Neuron (in vitro differentiated cells): ENCODE results near the gene PCBP1.

Experiments
- H2AFZ ChIP-seq: one replicate; pipeline ENCODE4 v1.6.1; 2013; ENCODE audit warnings: low read depth, mild to moderate bottlenecking, inconsistent platforms, low read length, moderate library complexity
- H3K27me3 ChIP-seq: one replicate; pipeline ENCODE4 v1.6.1; 2013; ENCODE audit warnings: low read length; ENCODE audit not compliant: insufficient read depth
- H3K36me3 ChIP-seq: one replicate; pipeline ENCODE4 v1.6.1; 2013; ENCODE audit warnings: low read length; ENCODE audit not compliant: insufficient read depth
- H3K4me1 ChIP-seq: one replicate; pipeline ENCODE4 v1.6.1; 2013; ENCODE audit warnings: low read length; ENCODE audit not compliant: insufficient read depth
- H3K4me3 ChIP-seq: 2 replicates; pipeline ENCODE4 v1.5.1; 2013; ENCODE audit warnings: mild to moderate bottlenecking, low read length, moderate library complexity
- H3K9me3 ChIP-seq: one replicate; pipeline ENCODE4 v1.6.1; 2013; ENCODE audit warnings: low read length

Gene PCBP1

DNA sequence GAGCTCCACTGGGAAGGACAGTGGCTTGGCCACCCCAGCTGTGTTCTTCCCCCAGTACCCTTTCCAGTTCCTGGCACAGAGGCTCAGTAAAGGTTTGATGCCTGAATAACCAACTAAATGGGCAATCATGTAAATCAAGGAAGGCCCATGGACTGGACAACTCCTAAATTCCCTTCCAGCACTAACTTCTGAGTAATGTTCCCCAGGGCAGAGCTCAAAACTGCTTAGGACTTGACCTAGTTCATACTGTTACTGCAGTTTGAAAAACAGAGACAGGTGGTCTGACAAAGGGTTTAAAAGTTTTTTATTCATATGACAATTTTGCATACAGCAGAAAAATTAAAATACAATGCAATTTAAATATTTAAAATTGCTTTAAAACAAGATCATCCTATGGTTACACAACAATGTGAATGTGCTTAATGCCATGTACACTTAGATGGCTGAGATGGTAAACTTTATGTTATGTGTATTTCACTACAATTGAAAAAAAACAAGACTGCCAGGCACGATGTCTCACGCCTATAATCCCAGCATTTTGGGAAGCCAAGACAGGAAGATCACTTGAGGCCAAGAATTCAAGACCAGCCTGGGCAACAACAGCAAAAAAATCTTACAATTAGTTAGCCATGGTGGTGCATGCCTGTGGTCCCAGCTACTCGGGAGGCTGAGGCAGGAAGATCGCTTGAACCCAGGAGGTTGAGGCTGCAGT lies 26.2 kb downstream of the PCBP1 start:
- Histone ChIP-seq H3K36me3 (no peaks in the 10 kb centered on the region), H3K4me3 (no peak overlapping the region), H3K4me1 (peaks cover 11% of the 10 kb centered on the region), H2AFZ (no peak overlapping the region), H3K9me3 (no peaks in the 10 kb centered on the region), H3K27me3 (no peaks in the 10 kb centered on the region)

DNA sequence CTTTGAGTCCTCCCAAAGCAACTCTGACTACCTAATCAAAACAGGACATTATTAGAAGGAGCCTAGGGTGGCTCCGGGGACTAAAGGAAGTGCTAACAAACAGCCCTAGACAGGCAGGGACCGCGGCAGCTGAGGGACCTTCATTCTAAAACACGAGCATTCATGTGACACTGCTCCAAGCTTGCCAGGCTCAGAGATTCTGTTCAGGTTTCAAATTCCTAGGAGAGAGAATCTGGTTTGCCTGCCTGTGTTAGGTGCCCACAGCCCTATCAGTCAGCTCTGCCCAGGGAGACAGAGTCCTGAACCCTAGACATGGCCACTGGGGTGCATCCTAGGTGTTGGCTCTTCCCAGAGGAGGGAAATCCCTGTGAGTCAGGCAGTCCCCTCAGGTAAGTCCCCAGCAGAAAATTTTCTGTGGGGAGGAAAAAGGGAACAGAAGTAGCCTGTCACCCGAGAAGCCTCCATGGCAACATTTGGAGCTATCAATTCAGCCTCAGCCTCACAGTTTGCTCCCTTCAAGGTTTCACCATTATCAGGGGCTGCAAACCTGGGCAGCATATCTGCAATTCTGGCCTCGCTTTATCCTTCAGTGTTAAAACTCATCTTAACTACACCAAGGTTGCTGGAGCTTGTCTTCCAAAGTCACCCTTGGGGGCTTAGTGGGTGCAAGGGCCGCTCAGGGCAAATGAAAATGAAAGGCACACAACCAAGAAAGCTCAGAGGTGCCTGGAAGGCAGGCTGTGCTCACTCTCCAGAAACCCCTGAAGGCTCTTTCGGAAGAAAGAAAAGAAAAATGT lies 28.6 kb downstream of the PCBP1 start:
- H3K4me1 ChIP-seq = peaks cover 9% of the 10 kb centered on the region
- no peaks in the 10 kb centered on the region for H3K27me3 ChIP-seq
- H3K36me3 ChIP-seq = no peaks in the 10 kb centered on the region
- H3K9me3 ChIP-seq = no peaks in the 10 kb centered on the region
- H3K4me3 ChIP-seq = no peak overlapping the region
- no peak overlapping the region for H2AFZ ChIP-seq

DNA sequence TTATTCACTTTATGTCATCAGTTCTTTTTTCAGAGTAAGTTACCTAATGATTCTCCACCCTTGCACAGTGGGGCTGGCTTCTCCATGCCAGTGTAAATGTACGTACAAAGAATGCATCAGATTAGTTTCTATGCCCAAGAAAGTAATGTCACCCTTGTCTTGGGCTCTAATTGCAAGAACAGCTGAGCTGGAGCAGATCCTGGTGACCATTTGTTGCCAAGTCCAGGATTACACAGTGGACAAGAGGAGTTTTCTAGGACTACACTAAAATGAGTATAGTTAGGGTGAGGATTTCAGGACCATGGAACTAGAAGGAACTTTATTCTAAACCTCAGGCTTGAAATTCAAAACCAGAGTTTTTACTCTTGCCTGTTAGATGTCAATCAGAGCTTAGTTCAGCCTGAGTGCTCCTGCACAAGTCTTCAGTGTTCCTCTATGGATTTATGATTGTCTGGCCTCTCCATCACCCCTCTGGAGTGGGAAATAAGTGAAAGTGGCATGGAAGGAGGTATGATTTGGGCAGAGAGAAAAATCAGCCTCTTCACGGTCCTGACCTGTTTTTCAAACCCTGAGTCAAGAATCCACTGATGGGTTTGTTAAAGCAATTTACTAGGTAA lies 29.8 kb downstream of the PCBP1 start:
- no peak overlapping the region for H3K4me3 ChIP-seq
- no peaks in the 10 kb centered on the region for H3K27me3 ChIP-seq
- H3K9me3 ChIP-seq = no peaks in the 10 kb centered on the region
- peaks cover 9% of the 10 kb centered on the region for H3K4me1 ChIP-seq
- no peaks in the 10 kb centered on the region for H3K36me3 ChIP-seq
- H2AFZ ChIP-seq = peak overlapping the region; percentile 32

DNA sequence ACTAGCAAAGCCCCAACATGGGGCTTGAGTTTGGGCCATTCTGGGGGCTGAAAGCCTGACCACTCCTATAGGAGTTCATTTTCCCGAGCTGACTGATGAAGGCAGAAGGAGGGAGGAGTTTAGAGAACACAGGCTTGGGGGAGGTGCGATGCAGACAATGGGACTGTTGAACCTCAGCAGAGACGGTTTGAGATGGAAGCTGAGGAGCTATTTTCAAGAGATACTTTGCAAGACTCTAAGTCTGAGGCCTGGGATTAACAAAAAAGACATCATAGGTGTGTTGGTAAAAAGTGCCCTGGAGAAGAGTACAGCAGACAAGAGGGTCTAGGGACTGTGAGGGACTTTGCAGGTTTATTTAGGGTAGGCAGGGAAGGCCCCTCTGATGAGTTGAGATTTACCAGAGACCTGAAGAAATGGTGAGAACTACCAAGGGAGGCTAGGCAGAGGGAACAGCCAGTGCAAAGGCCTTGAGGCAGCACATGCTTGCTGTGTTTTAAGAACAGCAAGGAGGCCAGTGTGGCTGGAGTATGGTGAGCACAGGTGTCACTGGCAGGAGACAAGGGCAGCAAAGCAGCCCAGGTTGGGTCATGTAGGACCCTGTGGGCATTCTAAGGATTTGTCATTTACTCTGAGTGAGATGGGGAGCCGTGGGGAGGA lies 31.6 kb downstream of the PCBP1 start:
- Histone ChIP-seq H3K9me3 (no peaks in the 10 kb centered on the region), H3K4me3 (no peak overlapping the region), H3K36me3 (no peaks in the 10 kb centered on the region), H3K4me1 (peaks cover 7% of the 10 kb centered on the region), H2AFZ (peak overlapping the region; percentile 77), H3K27me3 (no peaks in the 10 kb centered on the region)

DNA sequence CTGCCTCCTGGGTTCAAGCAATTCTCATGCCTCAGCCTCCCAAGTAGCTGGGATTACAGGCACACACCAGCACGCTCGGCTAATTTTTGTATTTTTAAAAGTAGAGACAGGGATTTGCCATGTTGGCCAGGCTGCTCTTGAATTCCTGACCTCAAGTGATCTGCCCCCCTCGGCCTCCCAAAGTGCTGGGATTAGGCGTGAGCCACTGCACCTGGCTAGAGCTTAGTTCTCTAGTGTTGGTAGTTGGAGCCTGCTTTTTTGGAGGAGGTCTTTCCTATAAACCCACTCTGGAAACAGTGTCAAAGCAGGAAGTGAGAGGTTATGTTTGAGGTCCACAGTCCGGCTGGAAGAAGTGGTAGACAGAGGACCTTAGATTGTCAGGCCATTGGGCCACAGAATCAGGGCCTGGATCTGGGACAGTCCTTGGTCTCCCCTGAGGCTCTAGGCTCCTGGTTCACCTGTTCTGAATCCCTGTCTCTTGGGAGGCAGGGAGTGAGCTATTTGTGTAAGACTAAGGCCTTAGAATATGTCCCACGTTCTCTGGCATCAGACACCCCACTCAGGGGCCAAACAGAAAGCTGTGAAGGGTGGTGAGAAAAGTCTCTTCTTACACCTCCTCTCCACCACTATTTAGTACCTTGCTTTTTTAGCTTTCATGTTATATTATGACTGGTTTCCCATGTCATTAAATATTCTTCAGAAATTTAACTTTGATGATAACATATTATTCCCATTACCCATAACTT lies 34.5 kb downstream of the PCBP1 start:
- Histone ChIP-seq H3K36me3 (no peaks in the 10 kb centered on the region), H3K27me3 (no peaks in the 10 kb centered on the region), H2AFZ (no peak overlapping the region)

DNA sequence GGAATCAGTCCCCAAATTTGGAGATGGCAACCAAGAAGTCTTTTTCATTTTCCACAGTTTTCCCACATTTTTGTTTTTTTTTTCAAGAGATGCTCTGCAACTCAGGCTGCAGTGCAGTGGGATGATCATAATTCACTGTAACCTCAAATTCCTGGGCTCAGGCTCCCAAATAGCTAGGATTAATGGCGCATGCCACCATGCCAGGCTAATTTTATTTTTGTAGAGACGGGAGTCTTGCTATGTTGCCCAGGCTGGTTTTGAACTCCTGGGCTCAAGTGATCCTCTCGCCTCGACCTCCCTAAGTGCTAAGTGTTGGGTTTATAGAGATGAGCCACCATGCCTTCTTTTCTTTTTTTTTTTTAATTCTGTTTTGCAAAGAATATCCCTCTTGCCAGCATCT lies 35.2 kb downstream of the PCBP1 start:
- H3K4me3 ChIP-seq = no peak overlapping the region
- H3K27me3 ChIP-seq = no peaks in the 10 kb centered on the region
- H3K36me3 ChIP-seq = no peaks in the 10 kb centered on the region
- H2AFZ ChIP-seq = no peak overlapping the region
- peaks cover 7% of the 10 kb centered on the region for H3K4me1 ChIP-seq
- no peaks in the 10 kb centered on the region for H3K9me3 ChIP-seq

More for the DNA sequence above, 34.5 kb downstream of the PCBP1 start:
- no peak overlapping the region for H3K4me3 ChIP-seq
- H3K9me3 ChIP-seq = no peaks in the 10 kb centered on the region
- peaks cover 7% of the 10 kb centered on the region for H3K4me1 ChIP-seq

DNA sequence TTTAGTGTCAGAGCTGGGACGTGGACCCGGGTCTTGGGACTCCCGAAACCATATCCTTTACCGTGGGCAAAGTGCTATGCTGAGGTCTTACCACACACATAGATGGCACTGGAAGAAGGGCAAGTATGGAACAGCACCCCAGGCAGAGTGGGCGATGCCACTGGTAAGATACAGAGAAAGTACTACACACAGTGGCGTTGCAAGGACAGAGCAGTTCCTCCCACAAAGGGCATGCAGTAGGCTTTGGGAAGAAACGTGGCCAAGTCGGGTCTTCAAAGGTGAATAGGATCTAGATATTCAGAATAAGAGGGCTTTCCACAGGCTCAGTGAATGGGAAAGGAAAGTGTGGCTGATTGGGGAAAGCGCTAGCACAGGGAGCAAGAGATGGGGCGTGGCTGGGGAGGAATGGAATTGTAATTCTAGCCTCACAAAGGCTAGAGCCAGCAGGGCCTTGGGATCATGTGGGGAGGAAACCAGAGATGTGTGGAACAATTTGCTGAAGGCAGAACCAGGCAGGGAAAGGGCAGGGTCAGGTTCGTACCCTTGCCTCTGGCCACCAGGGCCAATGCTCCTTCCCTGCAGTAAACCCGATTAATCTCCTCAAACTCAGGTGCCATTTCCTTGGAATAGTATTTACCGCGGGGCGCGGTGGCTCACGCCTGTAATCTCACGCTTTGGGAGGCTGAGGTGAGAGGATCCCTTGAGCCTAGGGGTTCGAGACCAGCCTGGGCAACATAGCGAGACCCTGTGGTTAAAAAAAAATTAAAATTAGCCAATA lies 36.0 kb downstream of the PCBP1 start:
- Histone ChIP-seq H3K36me3 (no peaks in the 10 kb centered on the region), H3K27me3 (no peaks in the 10 kb centered on the region), H3K4me3 (no peak overlapping the region), H3K9me3 (no peaks in the 10 kb centered on the region), H2AFZ (no peak overlapping the region), H3K4me1 (peaks cover 7% of the 10 kb centered on the region)

DNA sequence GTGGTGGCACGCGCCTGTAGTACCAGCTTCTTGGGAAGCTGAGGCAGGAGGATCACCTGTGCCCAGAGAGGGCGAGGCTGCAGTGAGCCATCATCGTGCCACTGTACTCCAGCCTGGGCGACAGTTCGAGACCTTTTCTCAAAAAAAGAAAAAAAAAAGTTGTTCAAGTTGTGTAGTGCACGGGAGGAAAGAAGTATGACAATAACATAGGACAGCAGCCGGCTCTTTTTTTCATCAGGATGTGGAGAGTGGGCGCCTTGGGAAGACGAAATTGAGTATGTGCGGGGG lies 36.5 kb downstream of the PCBP1 start:
- H3K9me3 ChIP-seq = no peaks in the 10 kb centered on the region
- H3K4me1 ChIP-seq = peaks cover 5% of the 10 kb centered on the region
- H3K27me3 ChIP-seq = no peaks in the 10 kb centered on the region
- H2AFZ ChIP-seq = no peak overlapping the region
- H3K4me3 ChIP-seq = no peak overlapping the region
- no peaks in the 10 kb centered on the region for H3K36me3 ChIP-seq

DNA sequence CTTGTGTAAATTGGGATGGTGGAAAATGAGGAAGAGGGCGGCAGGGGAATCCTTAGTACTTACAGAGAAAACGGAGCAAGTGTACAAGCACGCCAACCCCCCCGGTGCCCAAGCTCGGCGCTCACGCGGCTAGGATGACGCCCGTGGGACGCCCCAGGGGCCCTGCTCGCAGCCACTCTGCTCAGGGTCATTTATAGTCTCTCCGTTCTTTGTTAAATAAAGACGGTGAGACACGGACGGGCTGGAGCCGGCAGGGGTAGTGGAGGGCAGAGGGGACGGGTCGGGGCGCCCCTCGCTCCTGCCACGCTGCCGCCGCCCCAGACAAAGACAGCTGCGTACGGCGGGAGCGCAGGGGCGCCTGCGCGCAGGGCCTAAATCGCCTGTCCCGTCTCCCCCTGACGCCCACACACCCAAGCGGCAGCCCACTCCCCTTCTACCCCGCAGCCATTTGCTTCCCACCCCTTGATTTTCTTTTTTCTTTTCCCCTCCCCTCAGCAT lies 37.8 kb downstream of the PCBP1 start:
- H3K36me3 ChIP-seq = no peaks in the 10 kb centered on the region
- no peaks in the 10 kb centered on the region for H3K27me3 ChIP-seq
- H3K9me3 ChIP-seq = no peaks in the 10 kb centered on the region
- no peak overlapping the region for H2AFZ ChIP-seq
- peak overlapping the region; percentile 39 for H3K4me3 ChIP-seq
- no peaks in the 10 kb centered on the region for H3K4me1 ChIP-seq

DNA sequence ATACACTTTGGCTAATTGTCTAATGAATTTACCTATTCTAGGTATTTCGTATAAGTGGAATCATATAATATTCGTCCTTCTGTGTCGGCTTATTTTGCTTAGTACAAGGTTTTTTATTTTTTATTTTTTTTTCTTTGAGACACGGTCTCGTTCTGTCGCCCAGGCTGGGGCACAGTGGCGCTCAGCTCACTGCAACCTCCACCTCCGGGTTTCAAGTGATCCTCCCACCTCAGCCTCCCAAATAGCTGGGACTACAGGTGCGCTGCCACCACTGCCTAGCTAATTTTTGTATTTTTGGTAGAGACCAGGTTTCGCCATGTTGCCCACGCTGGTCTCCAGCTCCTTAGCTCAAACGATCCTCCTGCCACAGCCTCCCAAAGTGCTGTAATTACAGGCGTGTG lies 38.2 kb downstream of the PCBP1 start:
- Histone ChIP-seq H3K4me3 (peak overlapping the region; percentile 39), H3K9me3 (no peaks in the 10 kb centered on the region), H3K36me3 (no peaks in the 10 kb centered on the region), H3K4me1 (no peaks in the 10 kb centered on the region), H2AFZ (no peak overlapping the region), H3K27me3 (no peaks in the 10 kb centered on the region)

DNA sequence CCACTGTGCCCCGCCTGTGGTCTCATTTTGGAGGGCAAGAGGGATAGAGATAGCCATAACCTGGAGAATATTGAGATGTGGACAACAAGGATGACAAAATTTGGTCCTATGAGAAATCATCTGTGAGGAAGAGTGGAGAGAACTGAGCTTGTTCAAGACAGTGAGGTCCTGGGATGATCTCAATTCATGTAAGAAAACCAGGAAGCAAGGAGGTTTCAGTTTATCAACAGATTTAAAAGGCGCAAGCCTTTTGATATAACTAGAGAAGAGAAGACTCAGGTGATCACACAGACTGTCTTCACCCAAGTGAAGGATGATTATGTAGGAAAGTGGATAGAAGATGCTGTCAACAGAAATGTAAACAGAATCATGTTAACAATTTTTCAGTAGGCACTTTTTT lies 39.1 kb downstream of the PCBP1 start:
- Histone ChIP-seq H3K4me1 (no peaks in the 10 kb centered on the region), H3K27me3 (no peaks in the 10 kb centered on the region), H2AFZ (no peak overlapping the region), H3K9me3 (no peaks in the 10 kb centered on the region), H3K4me3 (no peak overlapping the region), H3K36me3 (no peaks in the 10 kb centered on the region)

DNA sequence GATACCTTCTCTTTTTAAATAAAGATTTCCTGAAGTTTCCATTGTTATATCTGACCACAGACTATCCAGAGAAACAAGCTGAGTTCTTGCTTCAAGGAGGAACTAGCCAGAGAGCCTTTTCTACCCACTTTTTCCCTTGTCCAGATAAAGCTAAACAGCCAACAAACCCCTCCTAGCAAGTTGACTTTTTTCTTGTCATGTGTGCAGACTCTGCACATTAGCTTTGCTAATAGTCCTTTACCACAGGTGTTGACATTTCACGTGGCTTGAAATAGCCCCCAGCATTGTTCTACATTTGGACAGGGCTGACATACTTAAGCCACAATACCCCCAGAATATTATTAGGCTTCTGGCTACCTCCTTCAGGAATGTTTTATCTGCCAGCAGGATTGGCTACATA lies 40.7 kb downstream of the PCBP1 start:
- H3K27me3 ChIP-seq = no peaks in the 10 kb centered on the region
- no peaks in the 10 kb centered on the region for H3K36me3 ChIP-seq
- H3K9me3 ChIP-seq = no peaks in the 10 kb centered on the region
- H3K4me1 ChIP-seq = peaks cover 10% of the 10 kb centered on the region
- H3K4me3 ChIP-seq = no peak overlapping the region
- no peak overlapping the region for H2AFZ ChIP-seq
